ENCODE measurements around the gene SEMA5A. TPM values are rescaled to one million over a fixed set of nuclear protein-coding genes. Genes with fewer than 3 reads are reported as not detected.

SEMA5A gene
- total RNA-seq, 1 donor from 2014 or later, result 189 TPM

GRCh38 chr5:9118852-9119251 lies 427.0 kb downstream of the SEMA5A start:
- H3K4me1 Mint-ChIP-seq (ENCODE audit: unreplicated experiment), result peaks cover 3% of the 10 kb centered on the region
- no peak overlapping the region for H3K4me3 Mint-ChIP-seq (ENCODE audit: unreplicated experiment)
- DNase-seq (ENCODE audit: extremely low spot score, unreplicated experiment), result no peak
- no peak overlapping the region for H3K27ac Mint-ChIP-seq (ENCODE audit: unreplicated experiment)
- H3K36me3 Mint-ChIP-seq (ENCODE audit: unreplicated experiment), result peaks cover 69% of the 10 kb centered on the region
- H3K27me3 Mint-ChIP-seq (ENCODE audit: unreplicated experiment), result no peaks in the 10 kb centered on the region
- H3K9me3 Mint-ChIP-seq (ENCODE audit: unreplicated experiment), result peaks cover 10% of the 10 kb centered on the region
- no peak for TF ChIP-seq CTCF (IDR thresholded peaks at IDR 0.05)

- peaks cover 10% of the 10 kb centered on the region for H3K9me3 Mint-ChIP-seq (ENCODE audit: unreplicated experiment)
- H3K27ac Mint-ChIP-seq (ENCODE audit: unreplicated experiment), result no peak overlapping the region
- peaks cover 62% of the 10 kb centered on the region for H3K36me3 Mint-ChIP-seq (ENCODE audit: unreplicated experiment)
- H3K4me1 Mint-ChIP-seq (ENCODE audit: unreplicated experiment), result peaks cover 23% of the 10 kb centered on the region
- no peak for TF ChIP-seq CTCF (IDR thresholded peaks at IDR 0.05)
- DNase-seq (ENCODE audit: extremely low spot score, unreplicated experiment), result no peak
- H3K4me3 Mint-ChIP-seq (ENCODE audit: unreplicated experiment), result no peak overlapping the region
- no peaks in the 10 kb centered on the region for H3K27me3 Mint-ChIP-seq (ENCODE audit: unreplicated experiment)
Observed at GRCh38 chr5:9115093-9115492, 430.8 kb downstream of the SEMA5A start.

GRCh38 chr5:9112520-9113291 lies 433.2 kb downstream of the SEMA5A start:
- H3K36me3 Mint-ChIP-seq (ENCODE audit: unreplicated experiment), result peaks cover 58% of the 10 kb centered on the region
- H3K9me3 Mint-ChIP-seq (ENCODE audit: unreplicated experiment), result peaks cover 10% of the 10 kb centered on the region
- H3K4me1 Mint-ChIP-seq (ENCODE audit: unreplicated experiment), result peaks cover 20% of the 10 kb centered on the region
- no peak for DNase-seq (ENCODE audit: extremely low spot score, unreplicated experiment)
- no peaks in the 10 kb centered on the region for H3K27me3 Mint-ChIP-seq (ENCODE audit: unreplicated experiment)
- no peak overlapping the region for H3K4me3 Mint-ChIP-seq (ENCODE audit: unreplicated experiment)
- TF ChIP-seq CTCF (IDR thresholded peaks at IDR 0.05), result no peak
- H3K27ac Mint-ChIP-seq (ENCODE audit: unreplicated experiment), result peak overlapping the region; percentile 24

GRCh38 chr5:9108162-9108561 lies 437.7 kb downstream of the SEMA5A start:
- H3K4me1 Mint-ChIP-seq (ENCODE audit: unreplicated experiment), result peaks cover 48% of the 10 kb centered on the region

More at GRCh38 chr5:9108162-9108561, 437.7 kb downstream of the SEMA5A start:
- no peak for TF ChIP-seq CTCF (IDR thresholded peaks at IDR 0.05)
- Mint-ChIP-seq H3K4me3 (ENCODE audit: unreplicated experiment) (no peak overlapping the region), H3K27me3 (ENCODE audit: unreplicated experiment) (no peaks in the 10 kb centered on the region), H3K27ac (ENCODE audit: unreplicated experiment) (no peak overlapping the region), H3K36me3 (ENCODE audit: unreplicated experiment) (peaks cover 35% of the 10 kb centered on the region), H3K9me3 (ENCODE audit: unreplicated experiment) (no peaks in the 10 kb centered on the region)
- DNase-seq (ENCODE audit: extremely low spot score, unreplicated experiment), result no peak
